ACC112 (cell line): Measurements from ENCODE around the gene CCNB3.

Source experiments
- H2AFZ ChIP-seq: fragments of 200-600 bp; sonication (generic); one replicate; pipeline ENCODE4 v1.6.0; 2017; ENCODE audit warnings: antibody characterized with exemption, low read length; ENCODE audit not compliant: unreplicated experiment
- H3K27ac ChIP-seq: fragments of 200-600 bp; sonication (generic); 2 replicates; pipeline ENCODE4 v1.5.1; 2014; ENCODE audit warnings: low read depth, mild to moderate bottlenecking, antibody characterized with exemption, low read length, moderate library complexity
- H3K27me3 ChIP-seq: fragments of 200-600 bp; sonication (generic); 2 replicates; pipeline ENCODE4 v1.6.1; 2014; ENCODE audit warnings: mild to moderate bottlenecking, antibody characterized with exemption, low read length, moderate library complexity, mixed read lengths; ENCODE audit not compliant: insufficient read depth
- H3K36me3 ChIP-seq: fragments of 200-600 bp; sonication (generic); 2 replicates; pipeline ENCODE4 v1.6.1; 2016; ENCODE audit warnings: mild to moderate bottlenecking, antibody characterized with exemption, low read length, moderate library complexity, mixed read lengths; ENCODE audit not compliant: insufficient read depth
- H3K4me1 ChIP-seq: fragments of 200-600 bp; sonication (generic); one replicate; pipeline ENCODE4 v1.6.1; 2016; ENCODE audit warnings: low read length, mixed read lengths; ENCODE audit not compliant: insufficient read depth, unreplicated experiment, control insufficient read depth
- H3K4me3 ChIP-seq: fragments of 200-600 bp; sonication (generic); 2 replicates; pipeline ENCODE4 v1.5.1; 2014; ENCODE audit warnings: mild to moderate bottlenecking, low read depth, low read length
- H3K79me2 ChIP-seq: fragments of 200-600 bp; sonication (generic); one replicate; pipeline ENCODE4 v1.6.0; 2016; ENCODE audit warnings: low read length; ENCODE audit not compliant: control insufficient read depth, unreplicated experiment, insufficient read depth

CCNB3 gene

DNA sequence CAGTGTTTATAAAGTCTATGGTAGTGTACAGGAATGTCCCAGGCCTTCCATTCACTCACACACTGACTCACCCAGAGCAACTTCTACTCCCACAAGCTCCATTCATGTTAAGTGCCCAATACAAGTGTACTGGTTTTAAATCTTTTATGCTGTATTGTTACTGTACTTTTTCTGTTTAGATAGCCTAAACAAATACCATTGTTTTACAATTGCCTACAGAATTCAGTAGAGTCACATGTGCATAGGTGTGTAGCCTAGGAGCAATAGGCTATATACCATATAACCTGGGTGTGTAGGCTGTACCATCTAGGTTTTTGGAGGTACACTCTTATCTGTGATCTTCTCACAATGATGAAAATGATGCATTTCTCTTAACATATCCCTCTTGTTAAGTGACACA lies 139.4 kb downstream of the CCNB3 start:
- H3K36me3 ChIP-seq, result no peaks in the 10 kb centered on the region
- no peaks in the 10 kb centered on the region for H3K27me3 ChIP-seq
- H2AFZ ChIP-seq, result no peak overlapping the region
- no peak overlapping the region for H3K4me3 ChIP-seq
- no peaks in the 10 kb centered on the region for H3K4me1 ChIP-seq
- no peaks in the 10 kb centered on the region for H3K79me2 ChIP-seq
- H3K27ac ChIP-seq, result no peak overlapping the region

DNA sequence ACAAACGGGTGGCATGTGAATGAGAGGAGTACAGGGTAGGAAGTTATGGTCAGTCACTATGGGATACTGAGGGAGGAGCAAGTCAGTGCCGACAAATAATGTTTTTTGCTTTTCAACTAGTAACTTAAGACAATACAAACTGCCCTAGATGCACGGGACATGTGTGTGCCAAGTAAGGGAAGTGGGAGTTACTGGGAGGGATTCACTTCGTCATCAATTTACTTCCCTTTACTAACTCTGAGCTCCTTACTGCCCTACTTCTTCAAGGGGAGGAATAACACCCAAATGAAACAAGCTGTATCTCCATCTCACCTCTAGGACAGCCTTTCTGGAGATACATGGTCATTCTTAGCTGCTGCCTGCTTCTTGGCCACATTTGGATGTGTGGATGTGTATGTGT lies 168.4 kb downstream of the CCNB3 start:
- Histone ChIP-seq H2AFZ (no peak overlapping the region), H3K4me1 (no peaks in the 10 kb centered on the region), H3K27ac (no peak overlapping the region), H3K36me3 (no peaks in the 10 kb centered on the region), H3K27me3 (no peaks in the 10 kb centered on the region), H3K4me3 (no peak overlapping the region), H3K79me2 (no peaks in the 10 kb centered on the region)

- no peak overlapping the region for H2AFZ ChIP-seq
- H3K4me1 ChIP-seq, result no peaks in the 10 kb centered on the region
- H3K27me3 ChIP-seq, result no peaks in the 10 kb centered on the region
- no peaks in the 10 kb centered on the region for H3K36me3 ChIP-seq
- H3K79me2 ChIP-seq, result no peaks in the 10 kb centered on the region
- H3K27ac ChIP-seq, result no peak overlapping the region
- no peak overlapping the region for H3K4me3 ChIP-seq
Observed at GRCh38 chrX:50375481-50376267, 171.1 kb downstream of the CCNB3 start.

- no peak overlapping the region for H3K27ac ChIP-seq
- no peaks in the 10 kb centered on the region for H3K79me2 ChIP-seq
- no peaks in the 10 kb centered on the region for H3K27me3 ChIP-seq
- H3K4me1 ChIP-seq, result no peaks in the 10 kb centered on the region
- H3K36me3 ChIP-seq, result no peaks in the 10 kb centered on the region
- H2AFZ ChIP-seq, result no peak overlapping the region
- H3K4me3 ChIP-seq, result no peak overlapping the region
Observed at GRCh38 chrX:50381729-50382415, 177.3 kb downstream of the CCNB3 start.

GRCh38 chrX:50386520-50386919 lies 182.0 kb downstream of the CCNB3 start:
- H3K27ac ChIP-seq, result no peak overlapping the region
- H3K27me3 ChIP-seq, result no peaks in the 10 kb centered on the region
- no peak overlapping the region for H2AFZ ChIP-seq
- H3K36me3 ChIP-seq, result no peaks in the 10 kb centered on the region
- no peaks in the 10 kb centered on the region for H3K79me2 ChIP-seq
- no peaks in the 10 kb centered on the region for H3K4me1 ChIP-seq
- H3K4me3 ChIP-seq, result no peak overlapping the region

- H3K27me3 ChIP-seq, result no peaks in the 10 kb centered on the region
Observed at GRCh38 chrX:50393902-50394301, 189.3 kb downstream of the CCNB3 start.

More at GRCh38 chrX:50393902-50394301, 189.3 kb downstream of the CCNB3 start:
- Histone ChIP-seq H3K79me2 (no peaks in the 10 kb centered on the region), H3K36me3 (no peaks in the 10 kb centered on the region), H3K27ac (no peak overlapping the region), H3K4me1 (no peaks in the 10 kb centered on the region), H2AFZ (no peak overlapping the region), H3K4me3 (no peak overlapping the region)
